ENCODE measurements around the gene HOXD3.

DNA sequence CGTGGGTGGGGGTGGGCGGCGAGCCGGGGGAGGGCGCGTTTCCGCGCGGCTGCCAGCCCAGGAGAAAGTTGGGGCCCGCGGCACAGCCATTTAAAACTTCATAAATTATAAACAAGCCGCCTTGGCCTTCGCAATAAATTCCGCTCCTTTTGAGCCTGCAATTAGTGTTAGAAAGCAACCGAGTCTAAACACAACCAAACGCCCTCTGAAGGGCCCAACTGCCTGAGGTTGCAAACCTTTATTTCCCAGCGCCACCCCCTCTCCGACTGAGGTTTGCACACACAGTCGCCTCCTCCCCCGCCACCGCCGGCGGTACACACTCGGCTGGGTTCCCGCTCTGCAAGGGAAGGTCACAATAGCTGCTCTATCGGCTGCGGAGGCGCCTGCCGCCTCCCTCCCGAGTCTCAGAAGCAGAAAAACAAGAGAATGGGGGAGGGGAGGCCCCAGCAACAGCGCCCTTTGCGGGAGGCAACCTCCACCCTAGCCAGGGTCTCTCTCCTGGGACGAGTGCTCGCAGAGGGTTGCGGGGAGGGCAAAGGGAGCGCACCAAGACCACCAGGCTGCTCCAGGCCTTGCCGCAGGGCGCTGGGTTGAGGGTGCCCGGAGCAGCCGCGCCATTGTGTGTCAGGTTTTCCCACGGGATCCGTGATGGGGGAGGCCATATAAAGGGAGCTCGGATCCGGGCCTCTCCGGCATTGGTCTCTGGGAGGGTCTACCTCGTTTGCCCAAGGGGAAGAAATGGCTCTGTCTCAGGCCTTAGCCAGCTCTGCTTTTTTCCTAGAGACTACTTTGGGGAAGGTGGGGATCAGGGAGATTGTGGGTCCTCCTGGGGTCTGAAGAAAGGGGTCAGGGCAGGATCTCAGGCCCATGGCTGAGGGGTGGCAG lies 18.0 kb downstream of the HOXD3 start:
- TF ChIP-seq TP53 (CRISPR knock-in tag; IDR thresholded peaks at IDR 0.05): no peak
- no peak for TF ChIP-seq RNF2 (IDR thresholded peaks at IDR 0.05; ENCODE audit: borderline replicate concordance, low read depth)
- TF ChIP-seq ZNF302 (CRISPR knock-in tag; IDR thresholded peaks at IDR 0.05): no peak
- TF ChIP-seq, protein P1, sequence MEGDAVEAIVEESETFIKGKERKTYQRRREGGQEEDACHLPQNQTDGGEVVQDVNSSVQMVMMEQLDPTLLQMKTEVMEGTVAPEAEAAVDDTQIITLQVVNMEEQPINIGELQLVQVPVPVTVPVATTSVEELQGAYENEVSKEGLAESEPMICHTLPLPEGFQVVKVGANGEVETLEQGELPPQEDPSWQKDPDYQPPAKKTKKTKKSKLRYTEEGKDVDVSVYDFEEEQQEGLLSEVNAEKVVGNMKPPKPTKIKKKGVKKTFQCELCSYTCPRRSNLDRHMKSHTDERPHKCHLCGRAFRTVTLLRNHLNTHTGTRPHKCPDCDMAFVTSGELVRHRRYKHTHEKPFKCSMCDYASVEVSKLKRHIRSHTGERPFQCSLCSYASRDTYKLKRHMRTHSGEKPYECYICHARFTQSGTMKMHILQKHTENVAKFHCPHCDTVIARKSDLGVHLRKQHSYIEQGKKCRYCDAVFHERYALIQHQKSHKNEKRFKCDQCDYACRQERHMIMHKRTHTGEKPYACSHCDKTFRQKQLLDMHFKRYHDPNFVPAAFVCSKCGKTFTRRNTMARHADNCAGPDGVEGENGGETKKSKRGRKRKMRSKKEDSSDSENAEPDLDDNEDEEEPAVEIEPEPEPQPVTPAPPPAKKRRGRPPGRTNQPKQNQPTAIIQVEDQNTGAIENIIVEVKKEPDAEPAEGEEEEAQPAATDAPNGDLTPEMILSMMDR (IDR thresholded peaks at IDR 0.05): no peak
- TF ChIP-seq, protein P2, sequence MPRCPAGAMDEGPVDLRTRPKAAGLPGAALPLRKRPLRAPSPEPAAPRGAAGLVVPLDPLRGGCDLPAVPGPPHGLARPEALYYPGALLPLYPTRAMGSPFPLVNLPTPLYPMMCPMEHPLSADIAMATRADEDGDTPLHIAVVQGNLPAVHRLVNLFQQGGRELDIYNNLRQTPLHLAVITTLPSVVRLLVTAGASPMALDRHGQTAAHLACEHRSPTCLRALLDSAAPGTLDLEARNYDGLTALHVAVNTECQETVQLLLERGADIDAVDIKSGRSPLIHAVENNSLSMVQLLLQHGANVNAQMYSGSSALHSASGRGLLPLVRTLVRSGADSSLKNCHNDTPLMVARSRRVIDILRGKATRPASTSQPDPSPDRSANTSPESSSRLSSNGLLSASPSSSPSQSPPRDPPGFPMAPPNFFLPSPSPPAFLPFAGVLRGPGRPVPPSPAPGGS (IDR thresholded peaks at IDR 0.05): no peak
- no peak for TF ChIP-seq POLR2A (IDR thresholded peaks at IDR 0.05; ENCODE audit: low read length)
- TF ChIP-seq HOXA7 (CRISPR knock-in tag; IDR thresholded peaks at IDR 0.05): no peak
- no peak for TF ChIP-seq RCOR1 (IDR thresholded peaks at IDR 0.05; ENCODE audit: low read depth, low read length)
- no peak for TF ChIP-seq SMC3 (IDR thresholded peaks at IDR 0.05)

Data from A549 (cell line).